HCT116 (cell line): ENCODE data around the gene NDUFAF4.

Experiments used
- CTCF ChIP-seq, 3 experiments: fragments of 200-600 bp in 1 of 3; sonication (generic) in 1 of 3; IDR thresholded peaks in 2 of 3; conservative IDR thresholded peaks in 1 of 3; 2 replicates each; pipeline ENCODE4 v1.5.1; 2012 to 2017; ENCODE audit warnings: low read depth in 2 of 3, low read length in 2 of 3, antibody characterized with exemption in 1 of 3, borderline replicate concordance in 1 of 3, control low read depth in 1 of 3, mild to moderate bottlenecking in 1 of 3, mixed read lengths in 1 of 3, mixed run types in 1 of 3, moderate library complexity in 1 of 3; ENCODE audit not compliant: insufficient read depth in 1 of 3
- EGR1 ChIP-seq: IDR thresholded peaks from 2 replicates; pipeline ENCODE4 v1.6.1; 2012; ENCODE audit warnings: low read depth
- ELF1 ChIP-seq: IDR thresholded peaks from 2 replicates; pipeline ENCODE4 v1.6.1; 2012; ENCODE audit warnings: low read depth, borderline replicate concordance
- EZH2 ChIP-seq: fragments of 200-600 bp; sonication (generic); IDR thresholded peaks from 2 replicates; pipeline ENCODE4 v1.6.1; 2017; ENCODE audit warnings: antibody characterized with exemption, mixed run types
- JUND ChIP-seq: IDR thresholded peaks from 2 replicates; pipeline ENCODE4 v1.6.1; 2012
- POLR2A ChIP-seq: IDR thresholded peaks from 2 replicates; pipeline ENCODE4 v1.7.0; 2011; ENCODE audit warnings: borderline replicate concordance; ENCODE audit not compliant: insufficient read depth, insufficient read length; ENCODE audit errors: extremely low read depth
- SP1 ChIP-seq: IDR thresholded peaks from 2 replicates; pipeline ENCODE4 v1.6.1; 2012; ENCODE audit warnings: low read depth
- SRF ChIP-seq: IDR thresholded peaks from 2 replicates; pipeline ENCODE4 v1.6.1; 2012; ENCODE audit warnings: low read depth
- ZFX ChIP-seq: fragments of 450-650 bp; IDR thresholded peaks from 2 replicates; pipeline ENCODE4 v1.6.1; 2017
- ZNF274 ChIP-seq: fragments of 200-500 bp; sonication (Bioruptor generic); IDR thresholded peaks from 2 replicates; pipeline ENCODE4 v1.6.1; 2014; ENCODE audit warnings: mild to moderate bottlenecking, low read depth, low read length, inconsistent platforms

GRCh38 chr6:96886519-96886918 is 11.2 kb downstream of the NDUFAF4 start:
- TF ChIP-seq SRF (no peak), ZFX (no peak), CTCF (IDR thresholded peaks at IDR 0.05 in 2 of 3, conservative IDR thresholded peaks at IDR 0.05 in 1 of 3; ENCODE audit: borderline replicate concordance in 1 of 3, insufficient read depth in 1 of 3, low read depth in 2 of 3, low read length in 2 of 3) (no peak), JUND (no peak), EZH2 (no peak), POLR2A (no peak), ELF1 (no peak), EGR1 (no peak), SP1 (no peak), ZNF274 (no peak)
